ENCODE measurements around the gene TELO2. TPM values are rescaled to one million over a fixed set of nuclear protein-coding genes. Genes with fewer than 3 reads are reported as not detected.

TELO2 gene
- total RNA-seq, 1 donor: 10.2 TPM

DNA sequence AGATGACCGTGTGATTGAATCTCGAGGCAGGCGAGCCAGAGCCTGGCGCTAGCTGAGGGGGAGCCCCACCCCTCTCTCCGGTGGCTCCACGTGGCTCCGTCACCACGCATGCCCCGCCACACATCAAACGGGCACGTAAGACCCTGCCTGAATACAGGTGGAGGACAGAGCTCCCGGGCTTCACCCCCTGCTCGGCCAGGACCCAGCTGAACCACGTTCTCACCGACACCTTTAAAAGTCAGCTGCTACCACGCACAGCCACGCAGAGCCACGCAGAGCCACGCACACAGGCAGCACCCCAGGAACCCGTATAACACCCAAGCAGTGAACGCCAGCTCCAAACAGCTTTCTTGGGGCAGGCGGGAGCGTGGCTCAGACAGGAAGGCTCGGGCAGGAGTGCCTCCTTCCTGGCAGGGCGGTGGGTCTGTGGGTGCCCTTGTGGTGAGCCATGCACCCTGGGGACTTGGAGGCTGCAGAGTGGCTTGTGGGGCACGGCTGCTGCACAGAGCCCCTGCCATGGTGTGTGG lies 44.7 kb downstream of the TELO2 start:
- Histone ChIP-seq H3K4me3 (ENCODE audit: low read length) (no peak overlapping the region), H3K9me3 (ENCODE audit: low read depth, low read length) (no peaks in the 10 kb centered on the region), H3K4me1 (ENCODE audit: insufficient read depth, low read length) (peaks cover 57% of the 10 kb centered on the region), H3K27me3 (ENCODE audit: insufficient read depth, low read length) (peaks cover 3% of the 10 kb centered on the region)

DNA sequence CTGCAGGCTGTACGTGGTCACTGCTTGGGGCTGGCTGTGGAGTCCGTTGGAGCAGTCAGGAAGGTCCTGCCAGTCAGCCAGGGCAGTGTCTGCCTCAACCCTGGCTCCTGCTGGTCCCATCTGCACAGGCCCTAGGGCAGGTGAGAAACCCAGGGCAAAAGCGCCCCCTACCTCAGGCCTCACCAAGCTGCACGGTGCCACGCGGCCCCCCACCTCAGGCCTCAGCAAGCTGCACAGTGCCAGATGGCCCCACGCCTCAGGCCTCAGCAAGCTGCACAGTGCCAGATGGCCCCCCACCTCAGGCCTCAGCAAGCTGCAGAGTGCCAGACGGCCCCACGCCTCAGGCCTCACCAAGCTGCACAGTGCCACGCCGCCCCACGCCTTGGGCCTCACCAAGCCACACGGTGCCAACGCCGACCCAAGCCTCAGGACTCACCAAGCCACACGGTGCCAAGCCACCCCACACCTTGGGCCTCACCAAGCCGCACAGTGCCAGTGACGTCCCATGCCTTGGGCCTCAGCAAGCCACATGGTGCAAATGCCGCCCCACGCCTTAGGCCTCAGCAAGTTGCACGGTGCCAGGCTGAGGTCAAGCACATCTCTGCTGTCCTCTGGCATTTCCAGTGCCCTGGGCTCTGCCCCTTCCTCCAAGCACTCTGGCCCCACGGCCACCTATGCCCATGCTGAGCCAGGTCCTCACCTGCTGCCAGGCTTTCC lies 45.8 kb downstream of the TELO2 start:
- no peaks in the 10 kb centered on the region for H3K9me3 ChIP-seq (ENCODE audit: low read depth, low read length)
- H3K4me1 ChIP-seq (ENCODE audit: insufficient read depth, low read length): peaks cover 59% of the 10 kb centered on the region
- H3K27me3 ChIP-seq (ENCODE audit: insufficient read depth, low read length): peaks cover 3% of the 10 kb centered on the region
- H3K4me3 ChIP-seq (ENCODE audit: low read length): no peak overlapping the region

DNA sequence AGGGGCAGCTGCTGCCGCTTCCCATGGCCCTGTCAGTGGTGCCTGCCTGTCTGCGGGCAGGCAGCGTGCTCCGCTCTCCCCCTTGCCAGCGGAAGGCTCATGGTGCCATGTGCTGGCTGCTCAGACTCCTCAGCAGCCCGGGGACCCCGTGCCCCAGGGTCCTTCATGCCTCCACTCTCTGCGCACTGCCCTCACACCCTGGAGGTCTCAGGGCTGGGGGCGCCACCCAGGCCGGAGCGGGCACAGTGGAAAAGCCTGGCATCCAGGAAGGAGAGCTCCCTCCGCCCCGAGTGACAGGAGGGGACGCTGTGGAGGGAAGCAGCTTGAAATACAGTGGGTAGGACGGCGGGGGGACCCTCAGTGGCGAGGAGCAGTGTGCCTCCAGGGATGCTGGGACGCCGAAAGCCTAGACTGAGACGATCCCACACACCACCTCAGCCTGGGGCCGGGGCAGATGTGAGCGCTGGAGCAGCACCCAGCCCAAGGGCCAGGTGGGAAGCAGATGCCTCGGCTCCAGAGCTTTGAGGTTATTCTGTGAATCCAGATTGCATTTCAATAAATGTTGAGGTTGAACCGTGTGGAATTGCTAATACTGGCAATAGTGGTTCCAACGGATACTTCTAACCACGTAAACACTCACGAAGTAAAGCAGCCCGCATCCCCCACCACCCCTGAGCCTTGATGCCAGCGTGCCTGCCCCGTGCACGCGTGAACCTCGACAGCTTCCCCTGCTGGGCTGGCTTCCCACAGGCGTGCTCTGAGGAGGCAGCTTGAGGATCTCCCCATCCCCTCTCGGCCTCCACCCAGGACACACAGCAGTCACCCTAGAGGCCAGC lies 46.8 kb downstream of the TELO2 start:
- no peak overlapping the region for H3K4me3 ChIP-seq (ENCODE audit: low read length)
- peaks cover 3% of the 10 kb centered on the region for H3K27me3 ChIP-seq (ENCODE audit: insufficient read depth, low read length)
- no peaks in the 10 kb centered on the region for H3K9me3 ChIP-seq (ENCODE audit: low read depth, low read length)
- peaks cover 69% of the 10 kb centered on the region for H3K4me1 ChIP-seq (ENCODE audit: insufficient read depth, low read length)

DNA sequence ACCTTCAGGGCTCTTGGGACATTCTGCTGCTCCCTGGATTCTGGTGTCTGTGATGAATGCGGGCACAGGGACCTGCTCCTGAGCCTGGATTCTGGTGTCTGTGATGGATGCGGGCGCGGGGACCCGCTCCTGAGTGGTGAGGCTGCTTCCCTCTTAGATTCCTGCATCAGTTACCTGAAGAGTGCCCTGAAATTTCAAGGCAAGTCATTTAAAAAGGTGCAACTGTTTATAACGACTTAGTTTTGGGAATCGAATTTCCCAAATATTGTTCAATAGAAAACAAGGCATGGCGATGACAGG lies 47.3 kb downstream of the TELO2 start:
- Histone ChIP-seq H3K4me1 (ENCODE audit: insufficient read depth, low read length) (peaks cover 72% of the 10 kb centered on the region), H3K4me3 (ENCODE audit: low read length) (no peak overlapping the region)

DNA sequence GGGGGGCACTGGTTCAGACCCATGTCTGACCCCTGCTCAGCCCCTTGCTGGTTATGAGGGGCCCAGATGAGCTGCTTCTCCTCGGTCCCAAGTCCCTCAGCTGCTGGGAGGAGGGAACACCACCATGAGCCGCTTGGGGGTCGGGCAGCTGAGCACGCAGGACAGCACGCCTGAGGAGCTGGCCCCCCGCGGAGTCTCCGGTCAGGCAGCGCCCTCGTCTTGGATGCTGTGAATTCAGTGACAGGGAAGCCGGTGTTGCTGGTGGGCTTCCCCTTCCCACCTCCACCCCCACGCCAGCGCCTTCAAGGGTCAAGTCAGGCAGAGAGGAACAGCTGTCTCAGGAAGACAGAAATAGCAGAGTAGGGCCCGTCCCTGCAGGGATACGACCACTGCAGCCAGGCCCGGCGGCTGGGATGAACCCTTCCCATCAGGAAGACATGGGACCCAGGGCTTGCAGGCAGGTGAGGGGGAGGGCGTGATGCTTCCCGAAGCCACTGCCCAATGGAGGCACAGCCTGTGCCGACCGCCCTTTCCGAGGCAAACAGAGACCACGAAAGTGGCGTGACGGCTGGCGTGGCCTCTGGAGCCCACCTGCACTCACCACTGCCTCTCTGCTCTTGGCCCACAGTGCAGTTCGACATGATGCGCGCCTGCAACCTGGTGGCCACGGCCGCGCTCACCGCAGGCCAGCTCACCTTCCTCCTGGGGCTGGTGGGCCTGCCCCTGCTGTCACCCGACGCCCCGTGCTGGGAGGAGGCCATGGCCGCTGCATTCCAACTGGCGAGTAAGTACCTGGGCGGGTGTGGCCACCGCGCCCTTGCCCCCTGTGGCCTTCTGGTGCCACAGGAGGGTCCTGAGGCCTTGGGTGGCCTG lies 48.4 kb downstream of the TELO2 start:
- Histone ChIP-seq H3K27me3 (ENCODE audit: insufficient read depth, low read length) (no peaks in the 10 kb centered on the region), H3K4me3 (ENCODE audit: low read length) (no peak overlapping the region), H3K4me1 (ENCODE audit: insufficient read depth, low read length) (peaks cover 72% of the 10 kb centered on the region), H3K9me3 (ENCODE audit: low read depth, low read length) (no peaks in the 10 kb centered on the region)

More for the DNA sequence above, 47.3 kb downstream of the TELO2 start:
- peaks cover 1% of the 10 kb centered on the region for H3K27me3 ChIP-seq (ENCODE audit: insufficient read depth, low read length)
- no peaks in the 10 kb centered on the region for H3K9me3 ChIP-seq (ENCODE audit: low read depth, low read length)

DNA sequence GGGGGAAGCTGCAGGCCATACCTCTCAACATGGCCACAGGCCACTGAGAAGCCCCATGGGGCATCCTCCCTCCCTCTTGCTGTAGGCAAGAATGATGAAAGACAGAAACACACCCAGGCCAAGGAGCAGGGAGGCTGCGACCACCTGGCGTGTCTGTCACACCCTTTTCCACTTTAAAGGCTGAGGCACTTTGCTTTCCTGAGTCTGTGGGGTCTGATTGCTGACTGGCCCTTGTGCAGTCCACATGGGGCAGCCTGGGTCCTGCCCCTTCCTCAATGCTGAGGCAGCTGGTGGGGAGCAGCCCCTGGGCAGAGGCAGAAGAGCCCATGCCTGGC lies 49.0 kb downstream of the TELO2 start:
- H3K4me3 ChIP-seq (ENCODE audit: low read length): no peak overlapping the region
- H3K4me1 ChIP-seq (ENCODE audit: insufficient read depth, low read length): peaks cover 66% of the 10 kb centered on the region
- no peaks in the 10 kb centered on the region for H3K9me3 ChIP-seq (ENCODE audit: low read depth, low read length)
- no peaks in the 10 kb centered on the region for H3K27me3 ChIP-seq (ENCODE audit: insufficient read depth, low read length)

DNA sequence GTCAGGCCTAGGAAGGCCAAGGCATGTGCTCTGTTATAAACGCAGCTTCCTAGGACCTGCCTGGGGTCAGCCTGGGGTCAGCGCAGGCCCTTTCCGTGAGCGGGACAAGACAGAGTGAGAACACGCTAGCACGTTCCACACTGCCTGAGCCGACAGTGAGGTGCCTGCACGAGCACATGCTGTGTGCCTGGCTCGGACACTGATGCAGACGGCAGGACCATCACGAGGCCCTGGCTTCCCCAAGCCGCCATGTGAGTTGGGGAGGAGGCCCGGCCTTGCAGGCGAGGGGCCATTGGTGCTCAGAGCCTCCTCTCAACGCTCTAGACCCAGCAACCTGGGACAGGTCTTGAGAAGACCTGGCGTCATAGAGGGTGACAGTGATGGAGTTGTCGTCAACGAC lies 49.4 kb downstream of the TELO2 start:
- H3K9me3 ChIP-seq (ENCODE audit: low read depth, low read length): no peaks in the 10 kb centered on the region
- H3K27me3 ChIP-seq (ENCODE audit: insufficient read depth, low read length): no peaks in the 10 kb centered on the region
- no peak overlapping the region for H3K4me3 ChIP-seq (ENCODE audit: low read length)
- peaks cover 62% of the 10 kb centered on the region for H3K4me1 ChIP-seq (ENCODE audit: insufficient read depth, low read length)

DNA sequence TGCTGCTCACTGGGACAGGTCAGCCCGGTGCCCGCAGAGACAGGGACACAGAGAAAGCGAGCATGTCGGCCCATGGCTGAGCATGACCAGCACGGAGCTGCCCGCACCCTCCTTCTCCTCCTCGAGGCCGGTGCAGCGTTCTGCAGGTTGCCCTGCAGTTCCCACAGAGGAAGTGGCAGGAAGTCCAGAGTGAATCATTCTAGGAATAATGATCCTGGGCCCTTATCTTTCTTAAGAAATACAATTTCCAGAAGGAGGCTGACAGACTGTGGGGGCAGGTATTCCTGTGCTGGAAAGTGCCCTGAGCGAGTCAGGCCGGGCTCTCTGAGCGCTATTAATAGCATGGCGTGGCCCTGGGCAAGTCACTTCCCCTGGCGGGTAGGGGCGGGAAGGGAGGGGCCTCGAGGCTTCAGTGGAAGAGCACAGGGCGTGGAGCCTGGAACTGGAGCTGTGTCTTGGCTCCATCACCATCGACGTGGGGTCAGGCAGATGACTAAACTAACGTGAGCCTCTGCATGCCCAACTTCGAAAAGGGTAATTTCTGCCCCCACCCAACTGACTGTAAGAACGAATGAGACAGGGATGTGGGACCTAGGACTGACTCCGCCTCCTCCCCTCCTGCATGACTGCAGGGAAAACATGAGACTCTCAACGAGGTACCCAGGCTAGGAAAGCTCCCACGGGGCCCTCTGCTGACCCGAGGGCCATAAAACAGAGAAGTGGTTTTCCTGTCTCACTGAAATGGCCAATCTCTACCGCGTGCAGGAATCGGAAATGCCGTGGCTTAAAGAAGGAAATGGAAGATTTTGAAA lies 50.1 kb downstream of the TELO2 start:
- no peaks in the 10 kb centered on the region for H3K27me3 ChIP-seq (ENCODE audit: insufficient read depth, low read length)
- no peaks in the 10 kb centered on the region for H3K9me3 ChIP-seq (ENCODE audit: low read depth, low read length)
- H3K4me1 ChIP-seq (ENCODE audit: insufficient read depth, low read length): peaks cover 54% of the 10 kb centered on the region
- no peak overlapping the region for H3K4me3 ChIP-seq (ENCODE audit: low read length)

DNA sequence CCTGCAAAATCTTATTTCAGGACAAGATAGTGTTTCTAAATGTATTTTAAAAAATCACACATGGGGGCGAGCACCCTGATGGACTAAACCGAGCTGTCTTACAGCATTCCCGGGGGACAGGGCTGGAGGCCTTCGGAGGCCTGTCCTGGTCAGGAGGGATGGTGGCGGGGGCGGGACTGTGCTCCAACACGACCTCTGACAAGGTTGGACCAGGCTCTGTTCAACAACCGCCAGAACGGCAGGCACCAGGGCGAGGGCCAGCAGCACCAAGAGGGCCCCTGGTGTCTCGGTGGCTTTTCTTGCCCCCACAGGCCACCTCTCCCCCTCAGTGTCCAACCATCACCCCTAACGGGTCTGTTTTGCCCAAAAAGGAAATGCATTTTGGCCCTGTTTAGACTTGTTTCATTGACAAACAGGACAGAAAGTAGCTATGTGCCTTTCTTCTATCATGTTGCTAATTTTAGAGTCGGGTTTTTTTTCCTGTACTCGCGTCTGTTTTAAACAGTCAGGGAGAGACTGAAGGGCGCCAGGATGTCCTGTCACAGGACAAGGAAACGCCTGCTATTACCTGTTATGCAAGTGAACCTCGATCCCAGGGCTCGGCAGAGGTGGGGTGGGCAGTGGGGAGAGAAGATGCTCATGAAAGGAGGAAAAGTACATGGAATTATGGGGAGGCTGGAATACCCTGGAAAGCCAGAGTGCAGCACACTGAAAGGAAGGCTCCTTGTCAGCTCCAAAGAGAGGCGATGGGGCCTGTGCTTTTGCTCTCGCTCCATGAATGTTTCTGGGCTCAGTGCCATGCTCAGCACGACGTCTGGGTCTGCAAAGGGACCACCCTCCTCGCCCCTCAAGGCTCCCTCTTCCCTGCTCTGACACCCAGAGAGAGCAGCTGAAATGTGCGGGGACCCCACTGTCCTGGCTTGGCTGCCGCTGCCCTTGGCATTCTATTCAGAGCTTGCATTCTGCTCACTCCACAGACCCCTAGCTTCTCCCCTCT lies 52.2 kb downstream of the TELO2 start:
- H3K4me1 ChIP-seq (ENCODE audit: insufficient read depth, low read length): peaks cover 47% of the 10 kb centered on the region
- H3K4me3 ChIP-seq (ENCODE audit: low read length): no peak overlapping the region
- no peaks in the 10 kb centered on the region for H3K9me3 ChIP-seq (ENCODE audit: low read depth, low read length)
- H3K27me3 ChIP-seq (ENCODE audit: insufficient read depth, low read length): no peaks in the 10 kb centered on the region

DNA sequence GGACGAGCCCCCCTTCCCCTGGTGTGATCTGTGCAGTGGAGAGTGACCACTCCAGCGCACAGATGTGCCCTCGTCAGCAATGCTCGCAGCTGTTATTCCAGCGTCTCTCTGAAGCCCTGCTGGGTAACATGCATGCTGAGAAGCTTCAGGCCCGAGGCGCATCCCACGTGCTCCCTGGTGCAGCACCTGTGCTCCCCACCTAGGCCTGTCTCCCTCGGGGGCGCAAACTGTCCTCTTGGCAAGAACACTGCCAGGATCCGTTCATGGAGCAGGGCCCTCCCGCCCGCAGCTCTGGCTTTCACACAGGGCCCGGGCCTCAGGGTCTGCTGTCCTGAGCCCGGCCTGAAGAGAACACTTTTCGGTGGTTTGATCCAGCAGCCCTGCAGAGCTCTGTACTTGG lies 53.3 kb downstream of the TELO2 start:
- H3K4me1 ChIP-seq (ENCODE audit: insufficient read depth, low read length): peaks cover 47% of the 10 kb centered on the region
- no peaks in the 10 kb centered on the region for H3K27me3 ChIP-seq (ENCODE audit: insufficient read depth, low read length)
- H3K4me3 ChIP-seq (ENCODE audit: low read length): no peak overlapping the region
- no peaks in the 10 kb centered on the region for H3K9me3 ChIP-seq (ENCODE audit: low read depth, low read length)

DNA sequence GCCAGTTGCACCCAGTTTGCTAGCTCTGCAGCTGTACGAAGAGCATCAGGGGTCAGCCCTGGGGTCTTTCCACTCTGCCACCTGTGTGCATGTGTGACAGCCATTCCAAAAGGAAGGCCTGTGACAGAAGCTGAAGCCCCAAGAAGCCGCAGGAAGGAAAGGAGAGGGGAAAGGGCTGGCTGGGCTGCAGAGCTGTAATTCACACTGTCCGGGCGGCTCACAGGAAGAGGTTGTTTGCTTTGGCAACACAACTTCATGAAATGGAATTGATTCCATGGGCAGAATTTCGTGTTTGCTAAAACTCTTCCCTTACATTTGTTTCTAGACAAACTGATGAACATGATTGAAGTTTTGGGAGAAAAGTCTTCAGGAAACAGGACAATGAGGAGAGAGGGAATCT lies 55.1 kb downstream of the TELO2 start:
- Histone ChIP-seq H3K27me3 (ENCODE audit: insufficient read depth, low read length) (no peaks in the 10 kb centered on the region), H3K9me3 (ENCODE audit: low read depth, low read length) (no peaks in the 10 kb centered on the region), H3K4me1 (ENCODE audit: insufficient read depth, low read length) (peaks cover 33% of the 10 kb centered on the region), H3K4me3 (ENCODE audit: low read length) (no peak overlapping the region)

DNA sequence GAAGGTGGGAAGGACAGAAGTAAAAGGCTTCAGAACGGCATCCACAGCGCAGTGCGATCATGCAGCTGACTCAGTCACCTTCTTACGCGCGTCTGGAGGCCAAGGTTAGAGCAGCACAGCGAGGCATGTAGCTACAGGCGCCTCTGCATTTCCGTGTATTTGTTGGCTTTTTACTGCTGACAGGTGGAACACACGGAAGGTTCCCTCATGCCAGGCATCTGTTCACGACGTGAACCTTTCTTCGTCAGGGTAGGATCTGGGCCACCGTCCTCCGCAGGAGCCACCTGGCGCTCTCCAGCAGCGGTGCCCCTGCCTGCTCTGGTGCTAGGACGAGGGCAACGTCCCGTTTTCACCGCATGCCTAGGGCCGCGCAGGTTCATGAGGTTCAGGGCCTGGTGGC lies 55.6 kb downstream of the TELO2 start:
- H3K27me3 ChIP-seq (ENCODE audit: insufficient read depth, low read length): no peaks in the 10 kb centered on the region
- H3K9me3 ChIP-seq (ENCODE audit: low read depth, low read length): no peaks in the 10 kb centered on the region
- H3K4me1 ChIP-seq (ENCODE audit: insufficient read depth, low read length): peaks cover 28% of the 10 kb centered on the region
- H3K4me3 ChIP-seq (ENCODE audit: low read length): no peak overlapping the region

DNA sequence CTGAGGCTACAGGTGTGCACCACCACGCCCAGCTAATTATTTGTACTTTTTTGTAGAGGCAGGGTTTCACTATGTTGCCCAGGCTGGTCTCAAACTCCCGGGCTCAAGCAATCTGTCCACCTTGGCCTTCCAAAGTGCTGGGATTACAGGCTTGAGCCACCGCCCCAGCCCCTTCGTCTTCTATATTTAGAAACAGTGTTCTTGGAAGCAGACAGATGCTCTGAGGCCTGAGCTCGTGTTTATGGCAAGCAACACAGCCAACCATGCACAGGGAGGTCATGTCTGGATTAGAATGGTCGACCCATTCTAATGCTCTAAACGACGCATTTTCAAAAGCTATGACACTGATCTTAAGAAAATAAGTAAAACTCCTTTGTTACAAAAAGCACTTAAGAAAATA lies 56.9 kb downstream of the TELO2 start:
- Histone ChIP-seq H3K9me3 (ENCODE audit: low read depth, low read length) (no peaks in the 10 kb centered on the region), H3K4me3 (ENCODE audit: low read length) (no peak overlapping the region), H3K4me1 (ENCODE audit: insufficient read depth, low read length) (peaks cover 15% of the 10 kb centered on the region), H3K27me3 (ENCODE audit: insufficient read depth, low read length) (no peaks in the 10 kb centered on the region)

Data from mononuclear cell (primary cell).